Tibial nerve (tissue), 4 donors: ENCODE results near the gene C1orf50.

Experiments used
- CTCF ChIP-seq, 5 experiments: fragments of 200-600 bp in 3 of 5; fragments of 450-650 bp in 2 of 5; sonication (generic) in 3 of 5; IDR thresholded peaks; one replicate each; pipeline ENCODE4 v1.5.1; 2016 to 2019; ENCODE audit warnings: antibody characterized with exemption in 5 of 5, mild to moderate bottlenecking in 3 of 5, moderate library complexity in 2 of 5
- EP300 ChIP-seq, 2 donors: sonication (generic); formaldehyde crosslinking; IDR thresholded peaks; one replicate each; pipeline ENCODE4 v1.6.1; 2017; ENCODE audit warnings: antibody characterized with exemption in 2 of 2, mild to moderate bottlenecking in 1 of 2
- POLR2A ChIP-seq, 2 donors: fragments of 450-650 bp; IDR thresholded peaks; one replicate each; pipeline ENCODE4 v1.6.1; 2017; ENCODE audit warnings: antibody characterized with exemption in 2 of 2, mild to moderate bottlenecking in 2 of 2, moderate library complexity in 2 of 2

GRCh38 chr1:42793824-42794223, 26.8 kb downstream of the C1orf50 start:
- no peak for TF ChIP-seq CTCF (IDR thresholded peaks at IDR 0.05)
- peak in 1 of 2 donors; percentile 50 for TF ChIP-seq EP300 (IDR thresholded peaks at IDR 0.05)
- no peak for TF ChIP-seq POLR2A (IDR thresholded peaks at IDR 0.05)
